BLaER1 treated with 17β-estradiol and CSF1 and Interleukin-3, amounts not matched to agents 10 nM and 100 nM (cell line): Measurements from ENCODE around the gene CTBP2.
A peak's percentile ranks its signal among the peaks of the same experiment; 100 is the strongest.

Experiments
- H3K27ac ChIP-seq, 11 experiments: shearing (Covaris generic); formaldehyde crosslinking; 2 replicates each; pipeline ENCODE4 v1.8.1; 2022
- H3K27me3 ChIP-seq, 11 experiments: shearing (Covaris generic); formaldehyde crosslinking; 2 replicates each; pipeline ENCODE4 v1.8.1; 2022
- H3K36me3 ChIP-seq, 11 experiments: shearing (Covaris generic); formaldehyde crosslinking; 2 replicates each; pipeline ENCODE4 v1.8.1; 2022
- H3K4me1 ChIP-seq, 10 experiments: shearing (Covaris generic); formaldehyde crosslinking; 2 replicates each; pipeline ENCODE4 v1.8.1; 2022
- H3K4me2 ChIP-seq, 11 experiments: shearing (Covaris generic); formaldehyde crosslinking; 2 replicates each; pipeline ENCODE4 v1.8.1; 2022
- H3K4me3 ChIP-seq, 10 experiments: shearing (Covaris generic); formaldehyde crosslinking; 2 replicates each; pipeline ENCODE4 v1.8.1; 2022
- H3K9ac ChIP-seq, 11 experiments: shearing (Covaris generic); formaldehyde crosslinking; 2 replicates each; pipeline ENCODE4 v1.8.1; 2022
- H3K9me3 ChIP-seq, 11 experiments: shearing (Covaris generic); formaldehyde crosslinking; replicated peaks in 1 of 11; 2 replicates each; pipeline ENCODE4 v1.8.1; 2022
- H4K20me1 ChIP-seq, 11 experiments: shearing (Covaris generic); formaldehyde crosslinking; 2 replicates each; pipeline ENCODE4 v1.8.1; 2022
- Cebpa-rat ChIP-seq, 11 experiments: shearing (Covaris generic); IDR thresholded peaks; 2 replicates each; pipeline ENCODE4 v1.8.1; 2022

CTBP2 gene

GRCh38 chr10:124975977-124976514 lies 184.3 kb downstream of the CTBP2 start:
- Histone ChIP-seq H3K9ac (peak overlapping the region in 1 of 11 experiments; percentile 7; a peak in 1 of 22 replicates), H3K27ac (no peak overlapping the region), H3K4me1 (peaks cover 2 to 46% (median 8%) of the 10 kb centered on the region in 10 experiments; a peak in 17 of 20 replicates), H3K9me3 (no peaks in the 10 kb centered on the region), H3K27me3 (no peaks in the 10 kb centered on the region), H3K36me3 (peaks cover 64 to 100% (median 88%) of the 10 kb centered on the region in 11 experiments), H4K20me1 (peaks cover 27 to 97% (median 64%) of the 10 kb centered on the region in 11 experiments; a peak in 20 of 22 replicates), H3K4me2 (peak overlapping the region in 3 of 11 experiments; percentile 30 to 74 (median 47); a peak in 6 of 22 replicates), H3K4me3 (no peak overlapping the region)
- TF ChIP-seq Cebpa-rat (IDR thresholded peaks at IDR 0.05): no peak

DNA sequence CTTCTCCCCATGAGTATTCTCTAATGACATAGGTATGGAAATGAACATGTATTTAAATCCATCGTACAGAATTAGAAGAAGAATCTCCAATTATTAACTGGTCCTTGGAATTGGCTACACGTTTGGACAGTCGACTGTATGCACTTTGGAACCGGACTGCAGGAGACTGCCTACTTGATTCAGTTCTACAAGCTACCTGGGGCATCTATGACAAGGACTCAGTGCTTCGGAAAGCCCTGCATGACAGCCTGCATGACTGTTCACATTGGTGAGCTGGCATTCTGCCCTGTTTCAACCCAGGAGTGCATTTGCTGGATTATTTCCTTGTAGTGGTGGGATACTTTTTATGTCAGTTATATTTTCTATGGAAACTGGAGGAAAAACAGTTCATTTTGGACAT lies 186.2 kb downstream of the CTBP2 start:
- H3K4me1 ChIP-seq: peaks cover 12 to 61% (median 17%) of the 10 kb centered on the region in 10 experiments; a peak in 19 of 20 replicates
- H4K20me1 ChIP-seq: peaks cover 24 to 97% (median 67%) of the 10 kb centered on the region in 11 experiments; a peak in 21 of 22 replicates
- H3K4me3 ChIP-seq: no peak overlapping the region
- TF ChIP-seq Cebpa-rat (IDR thresholded peaks at IDR 0.05): no peak
- peaks cover 66 to 100% (median 90%) of the 10 kb centered on the region in 11 experiments for H3K36me3 ChIP-seq
- no peak overlapping the region for H3K4me2 ChIP-seq
- no peaks in the 10 kb centered on the region for H3K9me3 ChIP-seq
- H3K9ac ChIP-seq: no peak overlapping the region
- no peak overlapping the region for H3K27ac ChIP-seq
- no peaks in the 10 kb centered on the region for H3K27me3 ChIP-seq

DNA sequence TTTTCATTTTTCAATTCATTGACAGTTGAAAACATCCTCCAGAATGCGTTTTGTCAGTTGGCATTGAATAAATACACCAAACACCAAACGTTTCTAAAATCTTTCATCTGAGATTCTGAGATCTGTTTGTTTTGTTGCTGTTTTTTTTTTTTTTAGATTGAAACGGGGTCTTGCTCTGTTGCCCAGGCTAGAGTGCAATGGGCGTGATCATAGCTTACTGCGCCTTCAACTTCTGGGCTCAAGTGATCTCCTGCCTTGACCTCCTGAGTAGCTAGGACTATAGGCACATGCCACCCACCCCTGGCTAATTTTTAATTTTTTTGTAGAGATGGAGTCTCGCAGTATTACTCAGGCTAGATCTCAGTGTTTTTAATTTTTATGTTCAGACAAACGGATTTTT lies 187.7 kb downstream of the CTBP2 start:
- peaks cover 70 to 100% (median 90%) of the 10 kb centered on the region in 11 experiments for H3K36me3 ChIP-seq
- no peaks in the 10 kb centered on the region for H3K9me3 ChIP-seq
- H3K27ac ChIP-seq: no peak overlapping the region
- H3K4me2 ChIP-seq: no peak overlapping the region
- no peak overlapping the region for H3K9ac ChIP-seq
- H3K4me3 ChIP-seq: no peak overlapping the region
- H3K27me3 ChIP-seq: no peaks in the 10 kb centered on the region
- peaks cover 12 to 55% (median 17%) of the 10 kb centered on the region in 10 experiments; a peak in 19 of 20 replicates for H3K4me1 ChIP-seq
- no peak for TF ChIP-seq Cebpa-rat (IDR thresholded peaks at IDR 0.05)
- H4K20me1 ChIP-seq: peaks cover 22 to 97% (median 63%) of the 10 kb centered on the region in 11 experiments; a peak in 21 of 22 replicates

DNA sequence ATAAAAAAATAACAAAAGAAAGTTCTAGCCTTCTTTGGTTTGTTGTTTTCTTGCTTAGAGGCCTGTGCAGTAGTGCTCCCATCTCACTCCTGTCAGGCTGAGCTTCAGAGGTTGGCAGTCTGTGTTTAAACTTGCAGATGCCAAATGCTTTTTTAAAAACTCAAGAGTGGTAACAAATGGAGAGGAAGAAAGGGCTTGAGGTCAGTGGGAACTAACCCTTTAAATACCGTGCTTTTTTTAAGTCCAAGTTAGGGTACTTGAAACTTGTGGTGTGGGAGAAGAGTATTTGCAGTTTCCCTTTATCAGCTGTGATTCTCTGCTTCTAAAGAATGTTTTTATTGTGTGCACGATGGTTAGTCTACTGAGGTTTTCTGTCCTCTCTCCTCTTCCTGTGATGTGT lies 189.1 kb downstream of the CTBP2 start:
- Histone ChIP-seq H3K9ac (peak overlapping the region in 2 of 11 experiments; percentile 5 to 19; a peak in 2 of 22 replicates), H3K4me3 (no peak overlapping the region), H3K36me3 (peaks cover 84 to 100% (median 91%) of the 10 kb centered on the region in 11 experiments), H3K27ac (no peak overlapping the region), H3K9me3 (no peaks in the 10 kb centered on the region), H3K4me2 (peak overlapping the region; percentile 5 to 49 (median 15); a peak in 8 of 22 replicates), H3K27me3 (no peaks in the 10 kb centered on the region), H3K4me1 (peaks cover 12 to 41% (median 17%) of the 10 kb centered on the region in 10 experiments; a peak in 19 of 20 replicates), H4K20me1 (peaks cover 19 to 97% (median 63%) of the 10 kb centered on the region in 11 experiments; a peak in 21 of 22 replicates)
- TF ChIP-seq Cebpa-rat (IDR thresholded peaks at IDR 0.05): no peak

GRCh38 chr10:124967255-124967654 lies 193.1 kb downstream of the CTBP2 start:
- Histone ChIP-seq H3K9me3 (no peaks in the 10 kb centered on the region), H3K4me2 (no peak overlapping the region), H3K27ac (no peak overlapping the region), H3K4me1 (peaks cover 12 to 37% (median 14%) of the 10 kb centered on the region in 10 experiments; a peak in 19 of 20 replicates), H3K27me3 (no peaks in the 10 kb centered on the region), H3K9ac (no peak overlapping the region), H3K4me3 (no peak overlapping the region), H4K20me1 (peaks cover 26 to 100% (median 82%) of the 10 kb centered on the region in 11 experiments; a peak in 20 of 22 replicates), H3K36me3 (peaks cover 55 to 83% (median 75%) of the 10 kb centered on the region in 11 experiments)
- no peak for TF ChIP-seq Cebpa-rat (IDR thresholded peaks at IDR 0.05)

DNA sequence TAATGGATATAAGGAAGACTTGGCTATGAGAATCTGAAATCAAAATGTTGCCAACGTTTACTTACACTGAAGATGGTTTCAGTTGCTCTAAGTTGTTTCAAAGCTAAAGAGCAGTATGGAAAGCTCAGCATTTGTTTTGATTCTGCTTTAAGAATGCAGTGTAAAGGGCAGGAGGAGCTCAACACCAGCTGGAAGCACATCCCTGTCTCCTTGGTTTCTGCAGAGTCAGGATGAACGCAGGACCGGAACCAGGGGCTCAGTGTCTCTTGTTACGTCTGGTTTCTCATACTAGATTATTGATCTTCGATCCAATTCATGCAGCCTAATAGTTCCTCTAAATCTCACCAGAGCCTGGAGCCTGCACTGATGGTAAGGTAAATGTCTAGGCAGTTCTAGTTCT lies 194.4 kb downstream of the CTBP2 start:
- no peak overlapping the region for H3K27ac ChIP-seq
- peaks cover 53 to 78% (median 66%) of the 10 kb centered on the region in 11 experiments for H3K36me3 ChIP-seq
- peaks cover 10 to 27% (median 14%) of the 10 kb centered on the region in 10 experiments; a peak in 19 of 20 replicates for H3K4me1 ChIP-seq
- no peak overlapping the region for H3K4me2 ChIP-seq
- no peaks in the 10 kb centered on the region for H3K9me3 ChIP-seq
- H4K20me1 ChIP-seq: peaks cover 26 to 100% (median 77%) of the 10 kb centered on the region in 11 experiments; a peak in 20 of 22 replicates
- no peak for TF ChIP-seq Cebpa-rat (IDR thresholded peaks at IDR 0.05)
- no peak overlapping the region for H3K9ac ChIP-seq
- H3K4me3 ChIP-seq: no peak overlapping the region
- H3K27me3 ChIP-seq: no peaks in the 10 kb centered on the region

- TF ChIP-seq Cebpa-rat (IDR thresholded peaks at IDR 0.05): no peak
- H3K9ac ChIP-seq: no peak overlapping the region
- peaks cover 7 to 35% (median 16%) of the 10 kb centered on the region in 10 experiments; a peak in 16 of 20 replicates for H3K4me1 ChIP-seq
- H3K4me3 ChIP-seq: no peak overlapping the region
- peaks cover 26 to 100% (median 77%) of the 10 kb centered on the region in 11 experiments; a peak in 19 of 22 replicates for H4K20me1 ChIP-seq
- no peaks in the 10 kb centered on the region for H3K9me3 ChIP-seq
- H3K27ac ChIP-seq: 0 out of 22 replicates have a peak overlapping the region, but pooled peaks of 1 of the 11 experiments have one; percentile 18
- H3K27me3 ChIP-seq: no peaks in the 10 kb centered on the region
- H3K4me2 ChIP-seq: peak overlapping the region in 1 of 11 experiments; percentile 28; a peak in 1 of 22 replicates
- H3K36me3 ChIP-seq: peaks cover 40 to 67% (median 48%) of the 10 kb centered on the region in 11 experiments
Observed at GRCh38 chr10:124963866-124964720, 196.3 kb downstream of the CTBP2 start.

DNA sequence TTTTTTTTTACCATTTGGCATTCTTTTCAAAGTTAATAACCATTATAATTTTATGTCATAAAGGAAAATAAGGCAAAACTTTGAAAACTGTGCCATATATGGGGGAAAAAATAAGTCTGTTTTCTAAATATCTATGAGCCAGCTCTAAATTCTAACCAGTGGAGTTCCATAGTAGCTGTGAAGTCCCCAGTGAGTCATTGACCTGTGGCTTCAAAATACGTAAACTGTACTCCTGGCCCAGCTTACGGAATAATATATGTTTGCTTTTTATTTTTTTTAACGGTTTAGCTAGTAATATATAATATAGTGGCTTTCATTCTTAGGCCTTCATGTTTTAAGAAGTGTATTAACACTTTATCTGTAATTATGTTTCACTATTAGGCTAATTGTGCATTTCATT lies 197.9 kb downstream of the CTBP2 start:
- Histone ChIP-seq H3K9me3 (no peaks in the 10 kb centered on the region), H3K36me3 (peaks cover 24 to 56% (median 36%) of the 10 kb centered on the region in 11 experiments), H3K4me1 (peaks cover 17 to 52% (median 32%) of the 10 kb centered on the region in 10 experiments), H3K27ac (no peak overlapping the region), H3K27me3 (no peaks in the 10 kb centered on the region), H3K4me3 (no peak overlapping the region), H3K9ac (no peak overlapping the region), H4K20me1 (peaks cover 25 to 100% (median 84%) of the 10 kb centered on the region in 11 experiments; a peak in 19 of 22 replicates), H3K4me2 (no peak overlapping the region)
- TF ChIP-seq Cebpa-rat (IDR thresholded peaks at IDR 0.05): no peak

DNA sequence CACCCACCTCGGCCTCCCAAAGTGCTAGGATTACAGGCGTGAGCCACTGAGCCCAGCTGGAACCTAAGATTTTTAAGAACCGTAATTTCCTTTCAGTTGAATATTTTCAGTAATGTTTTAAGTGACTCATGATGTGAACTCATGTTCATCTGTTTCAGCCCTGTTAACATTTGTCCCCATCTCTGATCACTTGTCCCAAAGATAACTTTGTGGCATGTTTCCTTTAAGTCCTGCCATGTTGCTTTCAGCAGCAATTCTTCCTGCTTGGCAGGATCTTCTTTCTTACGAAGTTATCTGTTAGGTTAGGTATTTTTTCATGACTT lies 199.2 kb downstream of the CTBP2 start:
- Histone ChIP-seq H3K36me3 (peaks cover 11 to 44% (median 24%) of the 10 kb centered on the region in 11 experiments; a peak in 21 of 22 replicates), H4K20me1 (peaks cover 30 to 100% (median 85%) of the 10 kb centered on the region in 11 experiments; a peak in 18 of 22 replicates), H3K27me3 (no peaks in the 10 kb centered on the region), H3K9me3 (no peaks in the 10 kb centered on the region), H3K9ac (no peak overlapping the region), H3K27ac (peak overlapping the region in 1 of 11 experiments; percentile 17; a peak in 4 of 22 replicates), H3K4me3 (no peak overlapping the region), H3K4me2 (peak overlapping the region in 7 of 11 experiments; percentile 3 to 31 (median 18); a peak in 11 of 22 replicates), H3K4me1 (peaks cover 29 to 64% (median 44%) of the 10 kb centered on the region in 10 experiments)
- no peak for TF ChIP-seq Cebpa-rat (IDR thresholded peaks at IDR 0.05)
